ENCODE measurements around the gene ZNF664. TPM values are rescaled to one million over a fixed set of nuclear protein-coding genes. Genes with fewer than 3 reads are reported as not detected.

ZNF664 gene
- total RNA-seq, 1 donor from 2014 or later = 67.6 TPM

GRCh38 chr12:124022161-124022560, 49.1 kb downstream of the ZNF664 start:
- H3K9me3 ChIP-seq (ENCODE audit: insufficient read depth, low read depth, low read length) = no peaks in the 10 kb centered on the region
- peaks cover 10% of the 10 kb centered on the region for H3K4me1 Mint-ChIP-seq (ENCODE audit: low read depth, unreplicated experiment)
- no peak overlapping the region for H3K4me2 ChIP-seq (ENCODE audit: low read length)
- H3K4me3 ChIP-seq (ENCODE audit: insufficient read depth, low read depth, low read length) = no peak overlapping the region
- TF ChIP-seq CTCF (IDR thresholded peaks at IDR 0.05; ENCODE audit: insufficient read depth, low read depth, low read length) = no peak
- TF ChIP-seq EZH2 (IDR thresholded peaks at IDR 0.05; ENCODE audit: insufficient read depth, low read length) = no peak
- H3K79me2 ChIP-seq (ENCODE audit: insufficient read depth, low read length) = no peaks in the 10 kb centered on the region
- H3K4me1 ChIP-seq (ENCODE audit: insufficient read depth, low read length) = peaks cover 18% of the 10 kb centered on the region
- H3K27me3 Mint-ChIP-seq (ENCODE audit: low read depth, unreplicated experiment) = no peaks in the 10 kb centered on the region
- H4K20me1 ChIP-seq (ENCODE audit: insufficient read depth, low read length) = no peaks in the 10 kb centered on the region
- H3K4me3 Mint-ChIP-seq (ENCODE audit: unreplicated experiment) = no peak overlapping the region
- no peak overlapping the region for H2AFZ ChIP-seq (ENCODE audit: low read depth, low read length)
- H3K9me3 Mint-ChIP-seq (ENCODE audit: unreplicated experiment) = peaks cover 2% of the 10 kb centered on the region
- H3K36me3 Mint-ChIP-seq (ENCODE audit: low read depth, unreplicated experiment) = peaks cover 2% of the 10 kb centered on the region
- FAIRE-seq (no peak), DNase-seq (ENCODE audit: low read depth) (no peak)
- no peaks in the 10 kb centered on the region for H3K36me3 ChIP-seq (ENCODE audit: insufficient read depth, low read length)
- H3K27ac ChIP-seq (ENCODE audit: low read depth, low read length) = no peak overlapping the region
- no peaks in the 10 kb centered on the region for H3K27me3 ChIP-seq (ENCODE audit: insufficient read depth, low read length)
- H3K27ac Mint-ChIP-seq (ENCODE audit: unreplicated experiment) = no peak overlapping the region
- no peak overlapping the region for H3K9ac ChIP-seq (ENCODE audit: low read length)

GRCh38 chr12:124024263-124024678, 51.3 kb downstream of the ZNF664 start:
- no peaks in the 10 kb centered on the region for H4K20me1 ChIP-seq (ENCODE audit: insufficient read depth, low read length)
- H3K4me3 Mint-ChIP-seq (ENCODE audit: unreplicated experiment) = no peak overlapping the region
- peaks cover 16% of the 10 kb centered on the region for H3K4me1 Mint-ChIP-seq (ENCODE audit: low read depth, unreplicated experiment)
- H3K36me3 ChIP-seq (ENCODE audit: insufficient read depth, low read length) = no peaks in the 10 kb centered on the region
- TF ChIP-seq CTCF (IDR thresholded peaks at IDR 0.05; ENCODE audit: insufficient read depth, low read depth, low read length) (no peak), EZH2 (IDR thresholded peaks at IDR 0.05; ENCODE audit: insufficient read depth, low read length) (no peak)
- no peak overlapping the region for H3K9ac ChIP-seq (ENCODE audit: low read length)
- no peaks in the 10 kb centered on the region for H3K79me2 ChIP-seq (ENCODE audit: insufficient read depth, low read length)
- peaks cover 21% of the 10 kb centered on the region for H3K4me1 ChIP-seq (ENCODE audit: insufficient read depth, low read length)
- H3K27ac ChIP-seq (ENCODE audit: low read depth, low read length) = no peak overlapping the region
- no peaks in the 10 kb centered on the region for H3K27me3 Mint-ChIP-seq (ENCODE audit: low read depth, unreplicated experiment)
- H3K27me3 ChIP-seq (ENCODE audit: insufficient read depth, low read length) = no peaks in the 10 kb centered on the region
- H3K9me3 ChIP-seq (ENCODE audit: insufficient read depth, low read depth, low read length) = no peaks in the 10 kb centered on the region
- H3K9me3 Mint-ChIP-seq (ENCODE audit: unreplicated experiment) = peaks cover 2% of the 10 kb centered on the region
- H3K4me3 ChIP-seq (ENCODE audit: insufficient read depth, low read depth, low read length) = no peak overlapping the region
- H3K36me3 Mint-ChIP-seq (ENCODE audit: low read depth, unreplicated experiment) = peaks cover 2% of the 10 kb centered on the region
- no peak overlapping the region for H3K4me2 ChIP-seq (ENCODE audit: low read length)
- no peak for FAIRE-seq
- no peak overlapping the region for H2AFZ ChIP-seq (ENCODE audit: low read depth, low read length)
- H3K27ac Mint-ChIP-seq (ENCODE audit: unreplicated experiment) = no peak overlapping the region
- DNase-seq (ENCODE audit: low read depth) = no peak

- Histone ChIP-seq H3K79me2 (ENCODE audit: insufficient read depth, low read length) (no peaks in the 10 kb centered on the region), H3K9me3 (ENCODE audit: insufficient read depth, low read depth, low read length) (no peaks in the 10 kb centered on the region), H2AFZ (ENCODE audit: low read depth, low read length) (no peak overlapping the region), H3K36me3 (ENCODE audit: insufficient read depth, low read length) (no peaks in the 10 kb centered on the region), H3K27ac (ENCODE audit: low read depth, low read length) (no peak overlapping the region), H3K4me1 (ENCODE audit: insufficient read depth, low read length) (peaks cover 23% of the 10 kb centered on the region), H3K9ac (ENCODE audit: low read length) (no peak overlapping the region), H3K4me3 (ENCODE audit: insufficient read depth, low read depth, low read length) (no peak overlapping the region), H3K4me2 (ENCODE audit: low read length) (no peak overlapping the region), H4K20me1 (ENCODE audit: insufficient read depth, low read length) (no peaks in the 10 kb centered on the region), H3K27me3 (ENCODE audit: insufficient read depth, low read length) (no peaks in the 10 kb centered on the region)
- FAIRE-seq = no peak
- peaks cover 2% of the 10 kb centered on the region for H3K9me3 Mint-ChIP-seq (ENCODE audit: unreplicated experiment)
- DNase-seq (ENCODE audit: low read depth) = no peak
- H3K27me3 Mint-ChIP-seq (ENCODE audit: low read depth, unreplicated experiment) = no peaks in the 10 kb centered on the region
- TF ChIP-seq CTCF (IDR thresholded peaks at IDR 0.05; ENCODE audit: insufficient read depth, low read depth, low read length) = no peak
- TF ChIP-seq EZH2 (IDR thresholded peaks at IDR 0.05; ENCODE audit: insufficient read depth, low read length) = no peak
- H3K4me3 Mint-ChIP-seq (ENCODE audit: unreplicated experiment) = no peak overlapping the region
- H3K27ac Mint-ChIP-seq (ENCODE audit: unreplicated experiment) = no peak overlapping the region
- H3K36me3 Mint-ChIP-seq (ENCODE audit: low read depth, unreplicated experiment) = peaks cover 2% of the 10 kb centered on the region
- H3K4me1 Mint-ChIP-seq (ENCODE audit: low read depth, unreplicated experiment) = peaks cover 17% of the 10 kb centered on the region
Observed at GRCh38 chr12:124024776-124025175, 51.8 kb downstream of the ZNF664 start.

Measured in astrocyte (in vitro differentiated cells and primary cell).